Epithelial cell of esophagus (primary cell): ENCODE data around the gene SPATA6L.
"Not testable (repeated sequence)": the region's sequence is repeated elsewhere in the genome, so short reads cannot be mapped to it uniquely, and the experiment has no call there.

Experiments used
- DNase-seq: peaks from one replicate; pipeline ENCODE4 v3.0.0; 2010; ENCODE audit warnings: low read depth
- H3K4me3 ChIP-seq: 2 replicates; pipeline ENCODE4 v1.5.1; 2011; ENCODE audit warnings: mild to moderate bottlenecking, low read length, control low read depth
- TF ChIP-seq, protein P1 (sequence below): IDR thresholded peaks from 2 replicates; pipeline ENCODE4 v1.5.1; 2011; ENCODE audit warnings: low read depth, mild to moderate bottlenecking, low read length, control low read depth, inconsistent platforms; ENCODE audit not compliant: insufficient read depth; ENCODE audit errors: missing control alignments

SPATA6L gene

GRCh38 chr9:4661165-4661564 is 5.1 kb downstream of the SPATA6L start:
- TF ChIP-seq, protein P1, sequence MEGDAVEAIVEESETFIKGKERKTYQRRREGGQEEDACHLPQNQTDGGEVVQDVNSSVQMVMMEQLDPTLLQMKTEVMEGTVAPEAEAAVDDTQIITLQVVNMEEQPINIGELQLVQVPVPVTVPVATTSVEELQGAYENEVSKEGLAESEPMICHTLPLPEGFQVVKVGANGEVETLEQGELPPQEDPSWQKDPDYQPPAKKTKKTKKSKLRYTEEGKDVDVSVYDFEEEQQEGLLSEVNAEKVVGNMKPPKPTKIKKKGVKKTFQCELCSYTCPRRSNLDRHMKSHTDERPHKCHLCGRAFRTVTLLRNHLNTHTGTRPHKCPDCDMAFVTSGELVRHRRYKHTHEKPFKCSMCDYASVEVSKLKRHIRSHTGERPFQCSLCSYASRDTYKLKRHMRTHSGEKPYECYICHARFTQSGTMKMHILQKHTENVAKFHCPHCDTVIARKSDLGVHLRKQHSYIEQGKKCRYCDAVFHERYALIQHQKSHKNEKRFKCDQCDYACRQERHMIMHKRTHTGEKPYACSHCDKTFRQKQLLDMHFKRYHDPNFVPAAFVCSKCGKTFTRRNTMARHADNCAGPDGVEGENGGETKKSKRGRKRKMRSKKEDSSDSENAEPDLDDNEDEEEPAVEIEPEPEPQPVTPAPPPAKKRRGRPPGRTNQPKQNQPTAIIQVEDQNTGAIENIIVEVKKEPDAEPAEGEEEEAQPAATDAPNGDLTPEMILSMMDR = no peak
- peak; percentile 36 for DNase-seq
- no peak overlapping the region for H3K4me3 ChIP-seq

- not testable (repeated sequence) for DNase-seq
Measured at GRCh38 chr9:4660665-4661064, 5.6 kb downstream of the SPATA6L start.

GRCh38 chr9:4657426-4658159 is 8.7 kb downstream of the SPATA6L start:
- no peak overlapping the region for H3K4me3 ChIP-seq
- TF ChIP-seq, protein P1 = no peak
- no peak for DNase-seq

More at GRCh38 chr9:4660665-4661064, 5.6 kb downstream of the SPATA6L start:
- not testable (repeated sequence) for H3K4me3 ChIP-seq

DNA sequence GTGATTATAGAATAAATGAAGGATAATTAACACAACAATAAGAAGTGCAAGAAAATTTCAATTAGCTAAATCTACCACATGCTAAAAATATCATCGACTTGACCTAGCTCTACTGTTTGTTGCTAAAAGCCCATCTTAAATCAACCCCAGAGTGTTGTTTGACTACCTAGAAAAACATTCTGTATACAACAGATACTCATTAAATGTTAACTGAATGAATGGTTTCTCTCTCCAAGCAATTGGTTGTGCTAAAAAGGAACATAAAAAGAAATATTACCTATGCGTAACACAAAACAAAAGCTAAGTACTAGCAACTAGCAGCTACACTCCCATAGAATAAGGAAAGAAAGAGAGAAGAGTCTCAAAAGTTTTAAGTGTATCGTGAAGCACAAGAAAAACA is 9.7 kb downstream of the SPATA6L start:
- no peak overlapping the region for H3K4me3 ChIP-seq
- DNase-seq = no peak
- TF ChIP-seq, protein P1 = no peak

DNA sequence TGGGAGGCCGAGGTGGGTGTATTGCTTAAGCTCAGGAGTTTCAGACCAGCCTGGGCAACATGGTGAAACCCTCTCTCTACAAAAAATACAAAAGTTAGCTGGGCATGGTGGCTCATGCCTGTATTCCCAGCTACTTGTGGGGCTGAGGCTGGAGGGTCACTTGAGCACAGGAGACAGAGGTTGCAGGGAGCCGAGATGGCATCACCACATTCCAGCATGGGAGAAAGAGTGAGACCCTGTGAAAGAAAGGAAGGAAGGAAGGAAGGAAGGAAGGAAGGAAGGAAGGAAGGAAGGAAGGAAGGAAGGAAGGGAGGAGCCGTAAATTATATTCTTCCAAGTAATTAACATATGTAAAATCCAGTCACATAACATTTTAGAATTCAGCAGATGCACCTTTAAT is 10.1 kb downstream of the SPATA6L start:
- not testable (repeated sequence) for H3K4me3 ChIP-seq, DNase-seq

DNA sequence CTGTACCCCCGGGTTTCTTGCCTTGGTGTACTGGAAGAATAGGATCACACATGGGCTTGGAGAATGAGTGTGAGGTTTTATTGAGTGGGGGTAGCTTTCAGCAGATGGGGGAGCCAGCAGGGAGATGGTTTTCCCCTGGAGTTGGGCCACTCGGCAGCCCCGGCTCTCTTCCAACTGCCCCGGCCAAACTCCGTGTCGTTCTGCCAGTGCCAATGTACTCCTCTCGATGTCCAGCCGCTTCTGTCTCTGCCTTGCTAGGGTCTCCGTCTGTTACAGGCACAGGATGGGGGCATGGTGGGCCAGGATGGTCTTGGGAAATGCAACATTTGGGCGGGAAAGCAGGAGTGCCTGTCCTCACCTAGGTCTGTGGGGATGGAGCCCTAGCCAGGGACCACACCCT is 11.7 kb downstream of the SPATA6L start:
- TF ChIP-seq, protein P1 = no peak
- DNase-seq = no peak
- H3K4me3 ChIP-seq = no peak overlapping the region

DNA sequence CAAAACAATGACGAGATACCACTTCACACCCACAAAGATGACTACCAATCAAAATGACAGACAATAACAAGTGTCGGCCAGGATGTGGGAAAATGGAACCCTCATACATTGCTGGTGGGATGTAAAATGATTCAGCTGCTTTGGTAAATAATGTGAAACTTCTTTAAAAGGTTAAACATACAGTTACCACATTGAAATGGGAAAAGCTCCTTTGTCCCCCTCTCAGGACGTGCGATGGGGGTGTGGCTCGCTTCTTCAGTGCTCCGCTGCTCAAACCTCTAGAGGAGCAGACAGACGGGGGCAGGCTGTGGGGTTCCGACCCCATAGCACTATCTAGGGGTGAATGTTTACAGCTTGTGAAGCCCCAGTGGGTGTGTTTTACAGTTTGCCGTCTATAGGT is 12.2 kb downstream of the SPATA6L start:
- no peak overlapping the region for H3K4me3 ChIP-seq
- DNase-seq = no peak
- TF ChIP-seq, protein P1 = no peak

DNA sequence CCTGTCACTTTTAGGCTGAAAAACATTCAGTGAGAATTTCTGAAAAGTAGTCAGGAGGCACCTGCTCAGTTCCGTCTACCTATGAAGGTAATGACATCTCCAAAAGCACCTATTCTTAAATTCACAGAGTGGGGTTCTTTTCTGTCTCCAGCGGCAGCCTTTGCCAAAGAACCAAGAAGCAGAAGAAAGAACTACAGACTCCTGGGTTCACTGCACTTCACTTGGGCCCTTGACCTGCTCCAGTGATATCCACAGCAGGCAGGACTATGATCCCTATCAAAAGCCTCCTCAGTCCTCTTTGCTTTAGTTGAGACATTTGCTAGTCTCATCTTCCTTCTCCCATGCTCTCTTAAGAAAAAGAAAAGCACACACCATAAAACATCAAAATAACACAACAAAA is 23.9 kb downstream of the SPATA6L start:
- DNase-seq = no peak
- H3K4me3 ChIP-seq = no peak overlapping the region
- TF ChIP-seq, protein P1 = no peak
